HCT116 (cell line): ENCODE data around the gene RNF220. TPM values are rescaled to one million over a fixed set of nuclear protein-coding genes. Genes with fewer than 3 reads are reported as not detected.

Experiments
- ATAC-seq: fragments of 200-7000 bp; cut with Tn5 transposase; 2 replicates; pipeline ENCODE4 v1.9.1; 2020; ENCODE audit warnings: mild to moderate bottlenecking, moderate library complexity
- BruUV-seq: library from RNA; stranded (reverse); fragments of 400-500 nt; replicated peaks from 2 replicates; lab custom pipeline; 2021; lab: Mats Ljungman, UMichigan
- CTCF ChIA-PET: fragments of 300-600 bp; sonication (Branson Sonifier 250); formaldehyde crosslinking; loops from one replicate; lab custom pipeline; 2021; ENCODE audit warnings: antibody characterized with exemption; lab: Charles Lee
- POLR2A ChIA-PET: fragments of 300-600, 350-600 bp; sonication (Branson Sonifier 250); formaldehyde crosslinking; loops from one replicate; lab custom pipeline; 2021; ENCODE audit warnings: antibody characterized with exemption; lab: Charles Lee
- RAD21 ChIA-PET, 2 experiments: fragments of 300-600 bp; sonication (Branson Sonifier 250); formaldehyde crosslinking; loops; one replicate each; lab custom pipeline; 2023; ENCODE audit warnings: low total read pairs in 2 of 2; ENCODE audit not compliant: uncharacterized antibody in 2 of 2, unreplicated experiment in 2 of 2, low non-redundant PET in 1 of 2; lab: Charles Lee
- DNase-seq: peaks from one replicate; pipeline ENCODE4 v3.0.0-alpha.2; 2010; ENCODE audit warnings: low read depth, low spot score
- H2AFZ ChIP-seq: fragments of 200-600 bp; shearing (Covaris generic), sonication (generic); 2 replicates; pipeline ENCODE4 v1.6.1; 2017; ENCODE audit warnings: low read depth, mixed run types, mixed read lengths, antibody characterized with exemption, low read length; ENCODE audit not compliant: poor library complexity, severe bottlenecking
- H3K27ac ChIP-seq: 2 replicates; pipeline ENCODE4 v1.5.1; 2012; ENCODE audit warnings: low read depth, low read length
- H3K27me3 ChIP-seq: fragments of 200-600 bp; sonication (generic); 2 replicates; pipeline ENCODE4 v1.6.1; 2016; ENCODE audit warnings: mixed run types, low read length, mixed read lengths; ENCODE audit not compliant: insufficient read depth
- H3K36me3 ChIP-seq, 2 experiments: fragments of 200-500 bp in 1 of 2; fragments of 200-600 bp in 1 of 2; sonication (Bioruptor generic) in 1 of 2; sonication (generic) in 1 of 2; 2 replicates each; pipeline versions ENCODE4 v1.5.1 to v1.6.1; 2014 to 2016; ENCODE audit warnings: low read length in 2 of 2, inconsistent platforms in 1 of 2, mixed read lengths in 1 of 2, mixed run types in 1 of 2; ENCODE audit not compliant: insufficient read depth in 2 of 2, control insufficient read depth in 1 of 2
- H3K4me1 ChIP-seq, 2 experiments: fragments of 200-600 bp in 1 of 2; sonication (generic) in 1 of 2; 2 replicates each; pipeline versions ENCODE4 v1.5.1 to v1.6.1; 2012 to 2017; ENCODE audit warnings: low read length in 2 of 2, inconsistent platforms in 1 of 2, mild to moderate bottlenecking in 1 of 2, mixed read lengths in 1 of 2, mixed run types in 1 of 2, moderate library complexity in 1 of 2; ENCODE audit not compliant: insufficient read depth in 2 of 2, control insufficient read depth in 1 of 2
- H3K4me2 ChIP-seq: fragments of 200-600 bp; sonication (generic); 2 replicates; pipeline ENCODE4 v1.6.1; 2017; ENCODE audit warnings: mixed run types, low read length, mixed read lengths
- H3K4me3 ChIP-seq, 2 experiments: fragments of 200-600 bp in 1 of 2; sonication (generic) in 1 of 2; replicated peaks in 1 of 2; 2 replicates each; pipeline ENCODE4 v1.5.1; 2011 to 2016; ENCODE audit warnings: low read length in 2 of 2, control low read depth in 1 of 2, low read depth in 1 of 2, mild to moderate bottlenecking in 1 of 2, mixed read lengths in 1 of 2, mixed run types in 1 of 2
- H3K79me2 ChIP-seq: fragments of 200-600 bp; sonication (generic); 2 replicates; pipeline ENCODE4 v1.6.1; 2017; ENCODE audit warnings: mild to moderate bottlenecking, mixed run types, low read length, moderate library complexity, mixed read lengths; ENCODE audit not compliant: insufficient read depth
- H3K9ac ChIP-seq: fragments of 200-600 bp; sonication (generic); 2 replicates; pipeline ENCODE4 v1.6.1; 2016; ENCODE audit warnings: low read length, mixed read lengths
- H3K9me2 ChIP-seq: fragments of 200-600 bp; sonication (generic), shearing (Covaris generic); 2 replicates; pipeline ENCODE4 v1.6.1; 2017; ENCODE audit warnings: mixed run types, mild to moderate bottlenecking, moderate library complexity; ENCODE audit not compliant: insufficient read depth
- H3K9me3 ChIP-seq, 2 experiments: fragments of 200-500 bp in 1 of 2; fragments of 200-600 bp in 1 of 2; sonication (Bioruptor generic) in 1 of 2; sonication (generic) in 1 of 2; 2 replicates each; pipeline ENCODE4 v1.6.1; 2014 to 2017; ENCODE audit warnings: low read length in 2 of 2, mixed read lengths in 2 of 2, inconsistent platforms in 1 of 2, low read depth in 1 of 2, mild to moderate bottlenecking in 1 of 2, mixed run types in 1 of 2, moderate library complexity in 1 of 2; ENCODE audit not compliant: control insufficient read depth in 1 of 2, insufficient read depth in 1 of 2
- H4K20me1 ChIP-seq: fragments of 200-600 bp; sonication (generic), shearing (Covaris generic); 2 replicates; pipeline ENCODE4 v1.6.1; 2017; ENCODE audit warnings: mixed run types, mild to moderate bottlenecking, moderate library complexity; ENCODE audit not compliant: insufficient read depth
- CBX3 ChIP-seq: IDR thresholded peaks from 2 replicates; pipeline ENCODE4 v1.6.1; 2012; ENCODE audit warnings: low read depth
- CEBPB ChIP-seq: IDR thresholded peaks from 2 replicates; pipeline ENCODE4 v1.6.1; 2012; ENCODE audit warnings: low read depth
- EGR1 ChIP-seq: IDR thresholded peaks from 2 replicates; pipeline ENCODE4 v1.6.1; 2012; ENCODE audit warnings: low read depth
- EZH2 ChIP-seq: fragments of 200-600 bp; sonication (generic); IDR thresholded peaks from 2 replicates; pipeline ENCODE4 v1.6.1; 2017; ENCODE audit warnings: antibody characterized with exemption, mixed run types
- JUND ChIP-seq: IDR thresholded peaks from 2 replicates; pipeline ENCODE4 v1.6.1; 2012
- POLR2AphosphoS5 ChIP-seq: IDR thresholded peaks from 2 replicates; pipeline ENCODE4 v1.6.1; 2011; ENCODE audit warnings: mild to moderate bottlenecking, low read depth, low read length, moderate library complexity
- RAD21 ChIP-seq: IDR thresholded peaks from 2 replicates; pipeline ENCODE4 v1.6.1; 2012; ENCODE audit warnings: low read depth, mild to moderate bottlenecking
- SP1 ChIP-seq: IDR thresholded peaks from 2 replicates; pipeline ENCODE4 v1.6.1; 2012; ENCODE audit warnings: low read depth
- SRF ChIP-seq: IDR thresholded peaks from 2 replicates; pipeline ENCODE4 v1.6.1; 2012; ENCODE audit warnings: low read depth
- TCF7L2 ChIP-seq: IDR thresholded peaks from 2 replicates; pipeline ENCODE4 v1.7.0; 2011; ENCODE audit warnings: borderline replicate concordance, inconsistent platforms; ENCODE audit not compliant: insufficient read depth, insufficient read length; ENCODE audit errors: extremely low read depth
- YY1 ChIP-seq: IDR thresholded peaks from 2 replicates; pipeline ENCODE4 v1.6.1; 2011; ENCODE audit warnings: low read length, low read depth, moderate library complexity, mild to moderate bottlenecking; ENCODE audit not compliant: insufficient replicate concordance; ENCODE audit errors: extremely low read depth
- intact Hi-C: fragments of 100-400 bp; cut with micrococcal nuclease; formaldehyde crosslinking; loops from 2 replicates; pipeline ENCODE4 v1.10.0; 2022
- total RNA-seq: library from RNA; stranded (reverse); gene quantifications from one replicate; pipeline ENCODE4 v1.2.1, GENCODE V29; 2021; ENCODE audit not compliant: unreplicated experiment
- TF ChIP-seq, protein P1 (sequence below), 3 experiments: fragments of 200-600 bp in 1 of 3; sonication (generic) in 1 of 3; IDR thresholded peaks in 2 of 3; conservative IDR thresholded peaks in 1 of 3; 2 replicates each; pipeline ENCODE4 v1.5.1; 2012 to 2017; ENCODE audit warnings: low read depth in 2 of 3, low read length in 2 of 3, antibody characterized with exemption in 1 of 3, borderline replicate concordance in 1 of 3, control low read depth in 1 of 3, mild to moderate bottlenecking in 1 of 3, mixed read lengths in 1 of 3, mixed run types in 1 of 3, moderate library complexity in 1 of 3; ENCODE audit not compliant: insufficient read depth in 1 of 3
- TF ChIP-seq, protein P2 (sequence below): IDR thresholded peaks from 2 replicates; pipeline ENCODE4 v1.6.1; 2012; ENCODE audit warnings: low read depth
- TF ChIP-seq, protein P3 (sequence below): IDR thresholded peaks from 2 replicates; pipeline ENCODE4 v1.6.1; 2012

The RNF220 gene
- total RNA-seq, 1 experiment from 2014 or later: 84.5 TPM

DNA sequence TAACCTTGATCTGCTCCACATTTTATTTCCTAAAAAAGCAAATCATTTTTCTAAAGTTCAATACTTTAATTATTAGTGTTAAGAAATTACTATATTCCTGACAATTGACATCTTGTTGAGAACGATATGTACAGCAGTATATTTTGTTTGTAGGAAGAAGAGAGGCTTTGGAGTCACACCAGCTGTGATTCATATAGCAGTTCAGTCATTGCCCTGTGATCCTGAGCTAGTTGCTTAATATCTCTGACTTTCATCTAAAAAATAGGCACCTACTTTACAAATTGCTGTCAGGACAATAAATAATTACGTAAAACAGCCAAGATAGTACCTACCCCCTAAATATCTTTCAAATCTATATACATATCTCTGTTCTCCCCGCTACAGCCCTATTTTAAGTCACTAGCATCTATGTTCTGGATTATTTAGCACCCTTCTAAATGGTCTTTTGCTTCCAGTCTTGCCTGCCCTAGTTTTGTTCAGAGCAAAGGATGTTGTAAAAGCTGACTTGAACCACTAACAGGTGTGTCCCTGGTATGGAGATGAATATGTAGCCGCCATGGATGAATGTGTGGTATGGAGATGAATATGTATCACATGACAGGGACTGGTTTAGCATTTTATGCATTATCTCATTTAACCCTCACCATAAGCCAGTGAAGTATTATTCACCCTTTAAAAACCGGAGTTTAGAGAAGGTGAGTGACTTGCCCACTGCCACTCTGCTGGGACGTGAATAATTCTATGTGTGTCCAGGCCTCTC lies 42.2 kb downstream of the RNF220 start:
- ATAC-seq (no peak), DNase-seq (no peak)
- Histone ChIP-seq H3K79me2 (no peaks in the 10 kb centered on the region), H3K4me2 (no peak overlapping the region), H3K9me3 (no peaks in the 10 kb centered on the region), H2AFZ (no peak overlapping the region), H4K20me1 (no peaks in the 10 kb centered on the region), H3K27ac (no peak overlapping the region), H3K9me2 (no peaks in the 10 kb centered on the region), H3K4me1 (no peaks in the 10 kb centered on the region), H3K9ac (no peak overlapping the region), H3K4me3 (no peak overlapping the region), H3K36me3 (no peaks in the 10 kb centered on the region)
- no TSS peak for BruUV-seq
- ChIA-PET CTCF (no interaction called here), RAD21 (no interaction called here), POLR2A (no interaction called here)
- intact Hi-C loops: no loop called here
- TF ChIP-seq EZH2 (no peak), CBX3 (no peak), EGR1 (no peak), TCF7L2 (no peak), SRF (no peak), RAD21 (no peak), POLR2AphosphoS5 (no peak), JUND (no peak), YY1 (no peak)
- TF ChIP-seq, all 23 proteins: peak for 0
- 0 out of 2 replicates have a peak, but pooled peaks cover 3% of the 10 kb centered on the region for H3K27me3 ChIP-seq

DNA sequence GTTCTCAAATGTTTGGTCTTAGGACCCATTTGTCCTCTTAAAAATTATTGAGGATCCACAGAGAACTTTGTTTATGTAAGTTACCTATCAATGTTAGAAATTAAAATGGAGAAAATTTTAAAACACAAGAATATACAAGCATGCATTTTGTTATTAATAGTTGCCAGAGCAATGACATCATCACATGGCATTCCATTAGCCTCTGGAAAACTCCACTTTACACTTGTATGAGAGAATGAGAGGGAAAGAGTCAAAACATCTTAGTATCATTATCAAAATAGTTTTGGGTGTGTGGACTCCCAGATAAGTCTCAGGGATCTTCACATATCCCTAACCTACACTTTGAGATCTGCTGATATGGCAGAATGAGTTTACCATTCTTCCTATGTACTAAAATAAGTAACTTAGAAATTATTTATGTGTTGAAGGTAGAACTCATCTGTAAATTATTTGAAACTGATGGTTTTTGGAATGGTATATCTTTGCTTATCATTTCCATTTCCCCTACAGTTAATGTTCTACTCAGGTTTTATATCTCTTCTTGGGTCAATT lies 48.8 kb downstream of the RNF220 start:
- intact Hi-C loops: no loop called here
- no peak for ATAC-seq
- no peak for TF ChIP-seq EGR1
- TF ChIP-seq, protein P1, sequence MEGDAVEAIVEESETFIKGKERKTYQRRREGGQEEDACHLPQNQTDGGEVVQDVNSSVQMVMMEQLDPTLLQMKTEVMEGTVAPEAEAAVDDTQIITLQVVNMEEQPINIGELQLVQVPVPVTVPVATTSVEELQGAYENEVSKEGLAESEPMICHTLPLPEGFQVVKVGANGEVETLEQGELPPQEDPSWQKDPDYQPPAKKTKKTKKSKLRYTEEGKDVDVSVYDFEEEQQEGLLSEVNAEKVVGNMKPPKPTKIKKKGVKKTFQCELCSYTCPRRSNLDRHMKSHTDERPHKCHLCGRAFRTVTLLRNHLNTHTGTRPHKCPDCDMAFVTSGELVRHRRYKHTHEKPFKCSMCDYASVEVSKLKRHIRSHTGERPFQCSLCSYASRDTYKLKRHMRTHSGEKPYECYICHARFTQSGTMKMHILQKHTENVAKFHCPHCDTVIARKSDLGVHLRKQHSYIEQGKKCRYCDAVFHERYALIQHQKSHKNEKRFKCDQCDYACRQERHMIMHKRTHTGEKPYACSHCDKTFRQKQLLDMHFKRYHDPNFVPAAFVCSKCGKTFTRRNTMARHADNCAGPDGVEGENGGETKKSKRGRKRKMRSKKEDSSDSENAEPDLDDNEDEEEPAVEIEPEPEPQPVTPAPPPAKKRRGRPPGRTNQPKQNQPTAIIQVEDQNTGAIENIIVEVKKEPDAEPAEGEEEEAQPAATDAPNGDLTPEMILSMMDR (IDR thresholded peaks at IDR 0.05 in 2 of 3, conservative IDR thresholded peaks at IDR 0.05 in 1 of 3; ENCODE audit: borderline replicate concordance in 1 of 3, insufficient read depth in 1 of 3, low read depth in 2 of 3, low read length in 2 of 3): no peak
- no peak for TF ChIP-seq SRF
- TF ChIP-seq, protein P2, sequence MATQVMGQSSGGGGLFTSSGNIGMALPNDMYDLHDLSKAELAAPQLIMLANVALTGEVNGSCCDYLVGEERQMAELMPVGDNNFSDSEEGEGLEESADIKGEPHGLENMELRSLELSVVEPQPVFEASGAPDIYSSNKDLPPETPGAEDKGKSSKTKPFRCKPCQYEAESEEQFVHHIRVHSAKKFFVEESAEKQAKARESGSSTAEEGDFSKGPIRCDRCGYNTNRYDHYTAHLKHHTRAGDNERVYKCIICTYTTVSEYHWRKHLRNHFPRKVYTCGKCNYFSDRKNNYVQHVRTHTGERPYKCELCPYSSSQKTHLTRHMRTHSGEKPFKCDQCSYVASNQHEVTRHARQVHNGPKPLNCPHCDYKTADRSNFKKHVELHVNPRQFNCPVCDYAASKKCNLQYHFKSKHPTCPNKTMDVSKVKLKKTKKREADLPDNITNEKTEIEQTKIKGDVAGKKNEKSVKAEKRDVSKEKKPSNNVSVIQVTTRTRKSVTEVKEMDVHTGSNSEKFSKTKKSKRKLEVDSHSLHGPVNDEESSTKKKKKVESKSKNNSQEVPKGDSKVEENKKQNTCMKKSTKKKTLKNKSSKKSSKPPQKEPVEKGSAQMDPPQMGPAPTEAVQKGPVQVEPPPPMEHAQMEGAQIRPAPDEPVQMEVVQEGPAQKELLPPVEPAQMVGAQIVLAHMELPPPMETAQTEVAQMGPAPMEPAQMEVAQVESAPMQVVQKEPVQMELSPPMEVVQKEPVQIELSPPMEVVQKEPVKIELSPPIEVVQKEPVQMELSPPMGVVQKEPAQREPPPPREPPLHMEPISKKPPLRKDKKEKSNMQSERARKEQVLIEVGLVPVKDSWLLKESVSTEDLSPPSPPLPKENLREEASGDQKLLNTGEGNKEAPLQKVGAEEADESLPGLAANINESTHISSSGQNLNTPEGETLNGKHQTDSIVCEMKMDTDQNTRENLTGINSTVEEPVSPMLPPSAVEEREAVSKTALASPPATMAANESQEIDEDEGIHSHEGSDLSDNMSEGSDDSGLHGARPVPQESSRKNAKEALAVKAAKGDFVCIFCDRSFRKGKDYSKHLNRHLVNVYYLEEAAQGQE: no peak
- TF ChIP-seq TCF7L2: no peak
- no peak for TF ChIP-seq CEBPB
- TF ChIP-seq EZH2: no peak
- TF ChIP-seq JUND: no peak
- TF ChIP-seq SP1: no peak
- TF ChIP-seq, protein P3, sequence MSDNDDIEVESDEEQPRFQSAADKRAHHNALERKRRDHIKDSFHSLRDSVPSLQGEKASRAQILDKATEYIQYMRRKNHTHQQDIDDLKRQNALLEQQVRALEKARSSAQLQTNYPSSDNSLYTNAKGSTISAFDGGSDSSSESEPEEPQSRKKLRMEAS: no peak

More for the DNA sequence above, 48.8 kb downstream of the RNF220 start:
- ChIA-PET CTCF (no interaction called here), RAD21 (no interaction called here), POLR2A (no interaction called here)
- no peaks in the 10 kb centered on the region for H3K9me2 ChIP-seq
- H3K79me2 ChIP-seq: no peaks in the 10 kb centered on the region
- 0 out of 2 replicates have a peak, but pooled peaks cover 4% of the 10 kb centered on the region for H3K27me3 ChIP-seq
- H4K20me1 ChIP-seq: no peaks in the 10 kb centered on the region
- no peak overlapping the region for H3K27ac ChIP-seq
- no peak overlapping the region for H3K9ac ChIP-seq
- H3K4me1 ChIP-seq: no peaks in the 10 kb centered on the region
- DNase-seq: no peak
- BruUV-seq: no TSS peak
- H3K36me3 ChIP-seq: no peaks in the 10 kb centered on the region
- H3K4me3 ChIP-seq: no peak overlapping the region
- H2AFZ ChIP-seq: no peak overlapping the region
- H3K4me2 ChIP-seq: no peak overlapping the region
- no peaks in the 10 kb centered on the region for H3K9me3 ChIP-seq
